GM03348 (cell line): ENCODE measurements around the gene IP6K3.
A peak's percentile ranks its signal among the peaks of the same experiment; 100 is the strongest.

Source experiments
- DNase-seq: peaks from one replicate; pipeline ENCODE4 v3.0.0; 2012; ENCODE audit warnings: low spot score

The IP6K3 gene

GRCh38 chr6:33777398-33778388 lies 31.0 kb upstream of the IP6K3 start:
- no peak for DNase-seq

- no peak for DNase-seq
Measured at GRCh38 chr6:33776764-33777163, 30.1 kb upstream of the IP6K3 start.

GRCh38 chr6:33776186-33776585 lies 29.5 kb upstream of the IP6K3 start:
- no peak for DNase-seq

- no peak for DNase-seq
Measured at GRCh38 chr6:33774774-33775173, 28.1 kb upstream of the IP6K3 start.

- DNase-seq, result no peak
Measured at GRCh38 chr6:33772902-33773472, 26.3 kb upstream of the IP6K3 start.

- no peak for DNase-seq
Measured at GRCh38 chr6:33772082-33772830, 25.6 kb upstream of the IP6K3 start.

GRCh38 chr6:33771146-33772081 lies 24.7 kb upstream of the IP6K3 start:
- DNase-seq, result peak; percentile 95

- DNase-seq, result no peak
Measured at GRCh38 chr6:33770833-33771145, 24.1 kb upstream of the IP6K3 start.

- DNase-seq, result no peak
Measured at GRCh38 chr6:33770124-33770832, 23.6 kb upstream of the IP6K3 start.

GRCh38 chr6:33769248-33769821 lies 22.6 kb upstream of the IP6K3 start:
- no peak for DNase-seq

- DNase-seq, result peak; percentile 93
Measured at GRCh38 chr6:33768644-33769120, 22.0 kb upstream of the IP6K3 start.

- no peak for DNase-seq
Measured at GRCh38 chr6:33766921-33767907, 20.5 kb upstream of the IP6K3 start.

GRCh38 chr6:33765368-33765767 lies 18.7 kb upstream of the IP6K3 start:
- no peak for DNase-seq

- DNase-seq, result no peak
Measured at GRCh38 chr6:33764036-33764435, 17.3 kb upstream of the IP6K3 start.

GRCh38 chr6:33763483-33763882 lies 16.8 kb upstream of the IP6K3 start:
- DNase-seq, result no peak

GRCh38 chr6:33762713-33763112 lies 16.0 kb upstream of the IP6K3 start:
- no peak for DNase-seq

- peak; percentile 75 for DNase-seq
Measured at GRCh38 chr6:33761922-33762629, 15.4 kb upstream of the IP6K3 start.

GRCh38 chr6:33761581-33761921 lies 14.8 kb upstream of the IP6K3 start:
- DNase-seq, result no peak
